Measurements from ENCODE around the gene PROZ. TPM values are rescaled to one million over a fixed set of nuclear protein-coding genes. Genes with fewer than 3 reads are reported as not detected.

The PROZ gene
- total and polyA plus RNA-seq, 4 donors = not detected

DNA sequence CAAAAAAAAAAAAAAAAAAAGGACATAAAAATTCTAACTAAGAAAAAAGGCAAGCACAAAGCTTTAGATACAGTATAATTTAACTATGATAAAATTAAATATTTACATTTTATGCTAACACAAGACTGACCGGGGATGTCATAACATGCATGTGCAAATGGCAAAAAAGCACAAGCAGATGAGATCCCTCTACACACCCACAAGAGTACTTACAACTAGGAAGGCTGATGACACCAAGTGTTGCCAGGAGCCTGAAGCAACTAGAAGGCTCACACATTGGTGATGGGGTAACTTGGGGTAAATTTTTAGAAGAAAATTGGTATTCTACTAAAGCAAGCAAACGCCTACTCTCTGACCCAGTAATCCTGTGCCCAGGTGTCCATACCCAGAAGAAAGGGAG, 43.4 kb downstream of the PROZ start:
- no peak overlapping the region for H3K27ac ChIP-seq (ENCODE audit: low read depth in 1 of 2, low read length in 1 of 2)
- TF ChIP-seq, protein P1, sequence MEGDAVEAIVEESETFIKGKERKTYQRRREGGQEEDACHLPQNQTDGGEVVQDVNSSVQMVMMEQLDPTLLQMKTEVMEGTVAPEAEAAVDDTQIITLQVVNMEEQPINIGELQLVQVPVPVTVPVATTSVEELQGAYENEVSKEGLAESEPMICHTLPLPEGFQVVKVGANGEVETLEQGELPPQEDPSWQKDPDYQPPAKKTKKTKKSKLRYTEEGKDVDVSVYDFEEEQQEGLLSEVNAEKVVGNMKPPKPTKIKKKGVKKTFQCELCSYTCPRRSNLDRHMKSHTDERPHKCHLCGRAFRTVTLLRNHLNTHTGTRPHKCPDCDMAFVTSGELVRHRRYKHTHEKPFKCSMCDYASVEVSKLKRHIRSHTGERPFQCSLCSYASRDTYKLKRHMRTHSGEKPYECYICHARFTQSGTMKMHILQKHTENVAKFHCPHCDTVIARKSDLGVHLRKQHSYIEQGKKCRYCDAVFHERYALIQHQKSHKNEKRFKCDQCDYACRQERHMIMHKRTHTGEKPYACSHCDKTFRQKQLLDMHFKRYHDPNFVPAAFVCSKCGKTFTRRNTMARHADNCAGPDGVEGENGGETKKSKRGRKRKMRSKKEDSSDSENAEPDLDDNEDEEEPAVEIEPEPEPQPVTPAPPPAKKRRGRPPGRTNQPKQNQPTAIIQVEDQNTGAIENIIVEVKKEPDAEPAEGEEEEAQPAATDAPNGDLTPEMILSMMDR (IDR thresholded peaks at IDR 0.05; ENCODE audit: control extremely low read depth, extremely low read depth) = no peak
- WGBS, 2 donors = 91 to 94% methylated on average over 2 of the region's 2 CpGs
- no peak for ATAC-seq (ENCODE audit: insufficient read depth, low FRiP score)
- no peak for DNase-seq
- no peak overlapping the region for H3K9ac ChIP-seq (ENCODE audit: insufficient read depth in 1 of 2, low read length in 2 of 2)
- H3K36me3 ChIP-seq (ENCODE audit: control insufficient read depth in 4 of 4, insufficient read depth in 4 of 4, low read length in 4 of 4) = peaks cover 4 to 22% (median 14%) of the 10 kb centered on the region in 4 donors
- H3K27me3 ChIP-seq (ENCODE audit: control insufficient read depth in 3 of 3, insufficient read depth in 3 of 3, low read length in 2 of 3) = no peaks in the 10 kb centered on the region
- no peaks in the 10 kb centered on the region for H3K9me3 ChIP-seq (ENCODE audit: control insufficient read depth in 4 of 4, insufficient read depth in 3 of 4, low read length in 3 of 4)
- peaks cover 0 to 26% (median 5%) of the 10 kb centered on the region in 5 donors for H3K4me1 ChIP-seq (ENCODE audit: control insufficient read depth in 5 of 5, insufficient read depth in 5 of 5, low read length in 5 of 5)
- no peak overlapping the region for H3K4me3 ChIP-seq

DNA sequence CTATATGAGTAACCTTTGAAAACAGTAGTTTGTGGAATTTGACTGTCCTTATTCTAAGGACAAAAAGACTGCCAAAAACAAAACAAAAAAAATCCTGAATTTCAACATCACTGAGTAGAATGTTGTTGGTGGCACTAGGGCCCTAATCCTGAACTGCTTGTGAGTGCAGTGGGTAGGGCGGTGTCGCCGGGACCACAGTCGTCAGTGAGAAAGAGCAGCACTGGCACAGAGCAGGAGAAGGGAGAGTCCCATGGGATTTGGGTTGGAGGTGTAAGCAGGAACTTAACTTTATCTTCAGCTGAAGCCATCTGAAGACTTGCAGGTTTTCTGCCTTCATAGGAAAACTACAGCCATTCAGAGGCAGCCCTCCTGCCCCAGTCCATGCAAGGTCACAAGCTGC, 44.5 kb downstream of the PROZ start:
- H3K9me3 ChIP-seq (ENCODE audit: control insufficient read depth in 4 of 4, insufficient read depth in 3 of 4, low read length in 3 of 4) = no peaks in the 10 kb centered on the region
- no peak for DNase-seq
- peaks cover 0 to 27% (median 10%) of the 10 kb centered on the region in 5 donors for H3K4me1 ChIP-seq (ENCODE audit: control insufficient read depth in 5 of 5, insufficient read depth in 5 of 5, low read length in 5 of 5)
- H3K27ac ChIP-seq (ENCODE audit: low read depth in 1 of 2, low read length in 1 of 2) = peak overlapping the region in 1 of 2 donors; percentile 73
- H3K27me3 ChIP-seq (ENCODE audit: control insufficient read depth in 3 of 3, insufficient read depth in 3 of 3, low read length in 2 of 3) = no peaks in the 10 kb centered on the region
- H3K4me3 ChIP-seq = no peak overlapping the region
- no peak overlapping the region for H3K9ac ChIP-seq (ENCODE audit: insufficient read depth in 1 of 2, low read length in 2 of 2)
- peaks cover 4 to 13% (median 5%) of the 10 kb centered on the region in 4 donors for H3K36me3 ChIP-seq (ENCODE audit: control insufficient read depth in 4 of 4, insufficient read depth in 4 of 4, low read length in 4 of 4)
- ATAC-seq (ENCODE audit: insufficient read depth, low FRiP score) = no peak
- 94 to 95% methylated on average over 4 of the region's 4 CpGs for WGBS, 2 donors
- TF ChIP-seq, protein P1 (IDR thresholded peaks at IDR 0.05; ENCODE audit: control extremely low read depth, extremely low read depth) = no peak

DNA sequence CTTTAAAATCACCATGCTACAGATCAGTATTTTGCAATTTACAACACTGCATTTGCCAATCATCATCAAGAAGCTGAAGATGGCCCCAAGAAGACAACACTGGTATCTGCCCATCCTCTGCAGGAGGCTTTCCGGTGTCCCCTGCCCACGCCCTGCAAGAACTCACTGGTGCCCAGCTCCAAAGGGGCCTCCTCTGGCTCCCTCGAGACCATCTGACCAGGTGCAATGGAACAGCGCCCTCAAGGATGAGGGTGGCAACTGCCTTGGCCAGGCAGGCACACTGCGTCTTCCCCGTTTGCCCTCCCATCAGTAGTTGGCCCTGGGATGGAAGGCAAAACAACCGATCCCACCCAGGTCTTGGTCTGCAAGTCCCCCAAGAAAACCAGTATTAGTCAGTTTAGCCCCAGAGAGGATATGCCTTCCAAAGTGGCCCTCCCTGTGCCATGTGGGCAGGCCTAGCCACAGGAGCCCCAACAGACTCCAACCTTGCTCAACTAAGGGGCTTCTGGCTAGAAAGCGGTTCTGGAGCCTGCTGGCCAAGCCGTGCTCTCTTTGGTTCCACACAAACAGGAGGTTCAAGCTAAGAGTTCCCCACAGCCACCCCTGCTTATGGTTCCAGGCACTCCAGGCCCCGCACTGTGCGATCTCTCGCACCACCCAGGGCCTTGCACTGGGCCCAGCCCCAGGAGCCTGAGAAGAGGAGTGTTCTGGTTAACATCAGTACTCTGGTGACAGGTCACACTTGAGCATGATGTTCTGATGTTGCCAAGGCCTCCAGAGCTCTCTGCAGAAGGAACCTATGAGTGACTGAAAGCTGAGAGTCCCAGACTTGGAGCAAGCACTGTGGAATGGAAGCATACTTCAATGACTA, 45.3 kb downstream of the PROZ start:
- Histone ChIP-seq H3K9ac (ENCODE audit: insufficient read depth in 1 of 2, low read length in 2 of 2) (no peak overlapping the region), H3K27me3 (ENCODE audit: control insufficient read depth in 3 of 3, insufficient read depth in 3 of 3, low read length in 2 of 3) (no peaks in the 10 kb centered on the region), H3K9me3 (ENCODE audit: control insufficient read depth in 4 of 4, insufficient read depth in 3 of 4, low read length in 3 of 4) (no peaks in the 10 kb centered on the region), H3K4me3 (no peak overlapping the region), H3K27ac (ENCODE audit: low read depth in 1 of 2, low read length in 1 of 2) (peak overlapping the region in 1 of 2 donors; percentile 90), H3K4me1 (ENCODE audit: control insufficient read depth in 5 of 5, insufficient read depth in 5 of 5, low read length in 5 of 5) (peaks cover 0 to 27% (median 10%) of the 10 kb centered on the region in 5 donors), H3K36me3 (ENCODE audit: control insufficient read depth in 4 of 4, insufficient read depth in 4 of 4, low read length in 4 of 4) (peaks cover 0 to 10% (median 5%) of the 10 kb centered on the region in 4 donors)
- ATAC-seq (ENCODE audit: insufficient read depth, low FRiP score) = no peak
- TF ChIP-seq, protein P1 (IDR thresholded peaks at IDR 0.05; ENCODE audit: control extremely low read depth, extremely low read depth) = no peak
- 94 to 95% methylated on average over 12 of the region's 12 CpGs for WGBS, 2 donors
- DNase-seq = no peak

All from lung (tissue), 12 donors.